ENCODE data around the gene KIAA1755. TPM values are rescaled to one million over a fixed set of nuclear protein-coding genes. Genes with fewer than 3 reads are reported as not detected.

Gene KIAA1755
- total RNA-seq, 1 experiment from 2014 or later, result 0.17 TPM

DNA sequence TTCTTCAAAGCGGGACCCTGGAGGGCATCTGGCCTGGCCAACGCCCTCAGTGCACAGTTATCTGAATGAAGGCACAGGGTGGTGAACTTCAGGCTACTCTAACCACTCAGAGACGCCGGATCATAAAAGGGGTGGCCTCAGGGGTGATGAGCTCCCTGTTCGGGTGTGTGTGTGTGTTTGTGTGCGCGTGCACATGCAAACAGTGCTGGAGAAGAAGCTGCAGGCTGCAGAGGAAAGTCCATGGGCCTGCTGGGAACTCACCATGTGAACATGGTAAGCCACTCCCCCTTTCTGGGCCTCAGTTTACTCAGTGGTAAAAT, 42.0 kb downstream of the KIAA1755 start:
- no peak overlapping the region for H4K8ac ChIP-seq (replicated peaks; ENCODE audit: insufficient read length, low read depth, low read length)
- H3K36me3 Mint-ChIP-seq (ENCODE audit: insufficient read depth in 1 of 3, low read depth in 3 of 3), result no peaks in the 10 kb centered on the region
- no peaks in the 10 kb centered on the region for H4K20me1 ChIP-seq (ENCODE audit: control insufficient read depth, insufficient read depth, insufficient read length)
- no peaks in the 10 kb centered on the region for H3K23me2 ChIP-seq (ENCODE audit: insufficient read length, low read depth, low read length, poor library complexity, severe bottlenecking)
- no peak for DNase-seq
- no peak overlapping the region for H3K27ac Mint-ChIP-seq
- no peak overlapping the region for H3K4ac ChIP-seq (ENCODE audit: low read depth, low read length)
- no peak overlapping the region for H2BK15ac ChIP-seq (ENCODE audit: low read depth, low read length)
- no peak overlapping the region for H4K91ac ChIP-seq (ENCODE audit: insufficient read length, low read depth, low read length)
- no peaks in the 10 kb centered on the region for H3K79me1 ChIP-seq (ENCODE audit: insufficient read depth, low read depth, low read length, poor library complexity, severe bottlenecking)
- H3K56ac ChIP-seq (ENCODE audit: insufficient read length, low read depth, low read length), result no peak overlapping the region
- H3K79me2 ChIP-seq (ENCODE audit: insufficient read depth, low read length), result no peaks in the 10 kb centered on the region
- no peak overlapping the region for H2AK5ac ChIP-seq (ENCODE audit: insufficient read length, low read length)
- H2BK20ac ChIP-seq (ENCODE audit: low read depth, low read length, poor library complexity, severe bottlenecking), result no peak overlapping the region
- no peak overlapping the region for H3K4me2 ChIP-seq (ENCODE audit: insufficient read depth, insufficient read length, low read length)
- H2AFZ ChIP-seq (ENCODE audit: low read length), result no peak overlapping the region
- no peak overlapping the region for H3T11ph ChIP-seq (ENCODE audit: low read length)
- H3K23ac ChIP-seq (ENCODE audit: insufficient read length, low read depth, low read length), result no peak overlapping the region
- H3K9me3 Mint-ChIP-seq, result no peaks in the 10 kb centered on the region; a peak in 1 of 5 replicates
- no peak overlapping the region for H3K18ac ChIP-seq (ENCODE audit: insufficient read length, low read depth, low read length)
- H3K27me3 ChIP-seq (ENCODE audit: insufficient read depth, low read length), result no peaks in the 10 kb centered on the region
- no peak overlapping the region for H2BK5ac ChIP-seq (ENCODE audit: insufficient read length, low read length)
- H3K27me3 Mint-ChIP-seq (ENCODE audit: low read depth), result peaks cover 10% of the 10 kb centered on the region
- H3K9ac ChIP-seq (ENCODE audit: extremely low read depth, insufficient read length, low read length), result no peak overlapping the region
- no peak overlapping the region for H2BK120ac ChIP-seq (ENCODE audit: low read depth, low read length, poor library complexity, severe bottlenecking)
- peaks cover 8 to 17% of the 10 kb centered on the region in 2 experiments for H3K4me1 Mint-ChIP-seq
- H3K14ac ChIP-seq (ENCODE audit: insufficient read depth, low read length), result no peak overlapping the region
- no CpG with 5 or more reads among the region's 7 CpGs for WGBS (ENCODE audit: extremely low coverage, insufficient read length, low lambda C conversion rate)
- no peak for TF ChIP-seq CTCF (conservative IDR thresholded peaks at IDR 0.05)
- H2BK12ac ChIP-seq (ENCODE audit: insufficient read length, low read depth, low read length), result no peak overlapping the region
- no peak overlapping the region for H3K27ac ChIP-seq (ENCODE audit: insufficient read length, low read depth, low read length)
- no peaks in the 10 kb centered on the region for H3K9me3 ChIP-seq (ENCODE audit: control insufficient read depth, low read depth, low read length)
- no peak overlapping the region for H4K5ac ChIP-seq (ENCODE audit: insufficient read length, low read depth, low read length)
- H3K4me3 Mint-ChIP-seq, result no peak overlapping the region
- H3K4me1 ChIP-seq (ENCODE audit: insufficient read depth, low read length), result no peaks in the 10 kb centered on the region

Measured in H9 (cell line).